GM18861 (cell line): Measurements from ENCODE around the gene HP.

ENCODE experiments used
- ATAC-seq: cut with Tn5 transposase; IDR thresholded peaks from one replicate; pipeline ENCODE4 v1.9.1; 2021; ENCODE audit not compliant: unreplicated experiment

The HP gene

DNA sequence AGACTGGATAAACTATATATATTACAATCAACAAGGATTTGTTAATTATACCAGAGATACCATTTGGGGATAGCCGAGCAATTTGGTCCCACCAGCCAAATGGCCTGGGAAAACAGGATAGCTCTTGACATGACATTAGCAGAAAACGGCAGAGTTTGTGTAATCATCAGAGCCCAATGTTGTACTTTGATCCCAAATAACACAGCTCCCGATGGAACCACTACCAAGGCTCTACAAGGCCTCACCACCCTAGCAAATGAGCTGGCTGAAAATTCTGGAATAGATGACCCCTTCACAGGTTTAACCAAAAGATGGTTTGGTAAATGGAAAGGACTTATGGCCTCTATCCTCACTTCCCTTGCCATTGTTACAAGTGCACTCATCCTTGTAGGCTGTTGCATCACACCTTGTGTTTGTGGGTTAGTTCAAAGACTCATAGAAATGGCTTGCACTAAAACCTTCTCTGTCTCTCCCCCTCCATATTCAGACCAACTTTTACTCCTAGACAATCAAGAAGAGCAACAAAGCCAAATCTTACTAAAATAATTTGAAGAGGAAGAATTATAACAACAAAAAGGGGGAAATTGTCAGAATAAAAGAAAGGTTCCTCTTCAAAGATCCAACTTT, 29.6 kb downstream of the HP start:
- no peak for ATAC-seq

DNA sequence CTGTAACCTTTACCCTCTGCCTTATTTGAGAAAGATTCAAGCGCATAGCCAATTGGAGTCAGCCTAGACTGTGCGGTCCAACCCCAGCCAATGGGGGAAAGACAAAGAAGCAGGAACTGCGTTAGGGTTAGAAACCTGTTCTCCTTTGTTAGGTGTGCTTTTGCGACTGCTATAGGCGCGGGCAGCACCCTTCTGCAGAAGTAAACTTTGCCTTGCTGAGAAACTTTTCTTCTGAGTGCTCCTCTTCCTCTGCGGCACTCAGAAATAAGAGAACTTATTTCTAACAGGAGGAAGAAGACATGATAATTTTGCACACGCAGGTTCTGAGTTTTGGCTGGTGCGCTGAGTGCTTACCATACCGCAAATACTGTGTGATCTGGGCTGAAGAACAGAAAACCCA, 30.1 kb downstream of the HP start:
- no peak for ATAC-seq

DNA sequence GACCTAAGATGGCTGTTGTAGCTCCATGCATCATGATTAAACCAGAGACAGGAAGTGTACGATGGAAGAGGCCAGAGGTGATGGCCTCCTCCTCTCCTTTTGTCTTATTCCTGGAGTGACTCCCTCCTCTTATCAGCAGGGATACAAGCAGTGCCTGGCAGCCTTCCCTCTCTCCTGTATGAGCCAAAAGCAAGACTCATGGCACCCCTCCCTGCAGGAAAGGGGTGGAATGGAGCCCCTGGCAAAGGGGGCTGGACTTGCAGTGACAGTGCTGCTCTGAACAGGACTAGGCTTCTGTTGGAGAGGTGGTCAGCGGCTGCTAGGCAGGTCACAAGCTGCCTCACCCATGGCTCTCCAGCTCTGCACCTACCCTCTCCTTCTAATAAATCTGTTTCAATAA, 30.7 kb downstream of the HP start:
- ATAC-seq, result no peak

DNA sequence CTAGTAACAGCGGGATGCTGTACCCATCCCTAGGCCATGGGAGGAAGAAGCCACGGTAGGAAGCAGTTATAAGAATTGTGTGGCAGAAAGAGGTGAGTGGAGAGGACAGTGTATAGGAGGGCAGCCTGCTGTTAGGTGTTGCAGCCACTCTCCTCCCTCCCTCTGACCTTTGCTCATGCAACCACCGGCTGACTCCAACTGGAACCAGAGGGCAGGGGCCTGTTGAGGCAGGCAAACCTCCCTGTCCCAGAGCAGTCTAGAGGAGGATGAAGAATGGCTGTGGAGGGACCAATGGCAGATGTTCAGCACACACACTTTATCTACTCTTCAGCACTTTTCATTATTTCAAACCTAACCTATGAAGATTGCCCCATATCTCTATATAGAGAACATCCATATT, 36.9 kb downstream of the HP start:
- no peak for ATAC-seq

DNA sequence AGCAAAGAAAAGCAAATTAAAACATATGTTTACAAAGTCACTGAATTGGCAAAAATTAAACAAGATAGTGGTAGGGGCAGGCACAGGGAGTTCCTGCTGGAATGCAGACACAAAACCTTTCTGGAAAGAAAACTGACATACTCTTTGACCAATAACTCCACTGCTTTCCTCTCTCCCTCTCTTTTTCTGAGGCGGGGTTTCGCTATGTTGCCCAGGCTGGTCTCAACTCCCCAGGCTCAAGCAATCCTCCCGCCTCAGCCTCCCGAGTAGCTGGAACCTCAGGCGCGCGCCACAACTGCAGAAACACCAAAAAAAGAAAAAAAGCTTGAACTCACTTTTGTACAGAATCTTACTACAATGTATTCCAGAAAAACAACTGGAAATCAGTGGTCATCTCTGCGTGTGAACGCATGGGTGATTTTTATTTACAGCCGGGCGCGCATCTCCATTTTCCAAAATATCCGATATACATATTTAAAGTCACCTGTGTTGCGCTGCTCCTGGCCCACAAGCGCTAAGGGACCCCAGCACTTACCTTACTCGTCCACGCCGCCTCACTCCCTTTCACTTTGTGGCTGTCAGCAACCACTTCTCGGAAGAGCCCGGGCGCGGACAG, 38.6 kb downstream of the HP start:
- ATAC-seq, result no peak

DNA sequence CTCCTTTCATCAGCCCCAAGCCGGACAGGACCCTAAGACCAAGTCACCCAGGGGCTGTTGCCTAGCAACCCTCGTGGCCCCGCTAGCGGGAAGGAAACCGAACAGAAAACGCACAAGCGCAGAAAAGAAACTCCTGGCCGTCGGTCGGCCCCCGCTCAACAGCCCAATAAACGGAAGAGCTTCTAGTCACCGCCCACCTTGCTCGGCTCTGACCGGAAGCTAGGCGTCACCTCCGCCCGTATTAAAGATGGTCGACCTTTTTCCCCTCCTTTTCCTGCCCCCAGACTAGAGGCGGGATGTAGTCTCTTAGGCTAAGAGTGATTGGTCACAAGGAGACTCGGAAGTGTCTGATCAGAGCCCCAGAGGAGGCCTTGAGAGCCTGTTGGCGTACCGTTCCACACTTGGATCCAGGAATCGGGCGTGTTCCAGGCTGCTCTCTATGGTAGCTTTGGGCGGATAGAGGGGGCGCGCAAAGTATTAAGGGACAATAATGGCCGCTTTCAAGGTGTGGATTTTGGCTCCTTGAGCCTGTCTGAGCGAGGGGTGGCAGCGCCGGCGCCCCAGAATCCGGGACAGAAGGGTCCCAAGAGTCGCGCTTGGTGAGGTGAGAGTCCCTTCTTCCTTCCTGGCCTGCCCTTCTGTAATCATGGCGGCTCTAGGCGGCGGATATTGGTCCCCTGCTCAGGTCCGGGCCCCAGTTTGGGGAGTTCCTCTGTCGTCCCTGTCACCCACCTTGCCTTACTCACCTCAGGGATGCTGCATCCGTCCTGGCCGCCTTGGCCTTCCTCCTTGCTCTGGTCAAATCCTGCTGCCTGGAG, 39.4 kb downstream of the HP start, which contains the start of the genes DHX38 and TXNL4B:
TSS of gene DHX38 (plus strand) at position 400 of the 818 bp plus-strand sequence. CDS start 2,311 bp downstream, outside the sequence.
TSS of gene TXNL4B (minus strand) at position 173 of the 818 bp plus-strand sequence. CDS start 2,871 bp downstream, outside the sequence.
- ATAC-seq, result peak; percentile 98

DNA sequence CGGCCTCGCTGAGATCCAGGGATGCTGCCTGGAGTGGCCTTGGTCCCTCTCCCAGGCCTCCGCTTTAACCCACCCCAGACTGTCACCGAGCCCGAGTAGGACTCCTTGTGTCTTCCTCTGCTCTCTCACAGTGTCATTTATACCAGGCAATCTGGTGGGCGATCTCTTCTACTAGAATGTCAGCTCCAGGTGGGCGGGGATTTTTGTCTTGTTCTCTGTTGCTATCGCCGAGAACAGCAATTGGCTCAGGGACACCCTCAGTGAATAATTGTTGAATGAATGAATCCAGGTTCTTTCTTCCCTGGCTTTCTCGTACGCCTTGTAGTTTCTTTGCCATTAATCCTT, 39.9 kb downstream of the HP start:
- ATAC-seq, result no peak

DNA sequence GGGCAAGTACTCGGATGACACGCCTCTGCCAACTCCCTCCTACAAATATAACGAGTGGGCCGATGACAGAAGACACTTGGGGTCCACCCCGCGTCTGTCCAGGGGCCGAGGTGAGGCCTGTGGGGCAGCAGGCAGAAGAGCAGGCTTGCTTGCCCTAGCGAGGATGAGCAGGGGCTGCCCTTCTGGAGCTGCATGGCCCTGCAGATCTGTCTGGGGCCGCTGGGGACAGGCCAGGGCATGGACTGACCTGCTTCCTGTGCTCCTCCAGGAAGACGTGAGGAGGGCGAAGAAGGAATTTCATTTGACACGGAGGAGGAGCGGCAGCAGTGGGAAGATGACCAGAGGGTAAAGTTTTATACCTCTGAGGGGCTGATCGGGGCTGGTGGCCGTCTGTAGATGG, 44.6 kb downstream of the HP start:
- no peak for ATAC-seq

DNA sequence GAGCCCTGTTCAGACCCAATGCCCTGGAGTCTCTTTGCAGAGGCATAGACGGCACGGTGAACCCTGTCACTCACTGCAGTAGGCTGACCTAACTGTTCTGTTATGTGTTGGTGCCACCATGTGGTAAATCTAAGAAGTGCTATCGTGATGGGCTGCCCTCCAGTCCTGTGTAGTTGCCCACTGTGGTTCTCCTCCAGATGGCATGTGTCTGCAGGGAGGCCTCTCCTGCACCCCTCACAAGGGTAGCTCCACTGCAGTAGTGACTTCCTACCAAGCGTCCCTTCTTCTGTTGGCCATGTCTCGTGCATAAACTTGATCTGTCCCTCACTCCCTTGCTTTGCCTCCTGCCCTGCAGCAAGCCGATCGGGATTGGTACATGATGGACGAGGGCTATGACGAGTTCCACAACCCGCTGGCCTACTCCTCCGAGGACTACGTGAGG, 45.1 kb downstream of the HP start:
- peak; percentile 83 for ATAC-seq

DNA sequence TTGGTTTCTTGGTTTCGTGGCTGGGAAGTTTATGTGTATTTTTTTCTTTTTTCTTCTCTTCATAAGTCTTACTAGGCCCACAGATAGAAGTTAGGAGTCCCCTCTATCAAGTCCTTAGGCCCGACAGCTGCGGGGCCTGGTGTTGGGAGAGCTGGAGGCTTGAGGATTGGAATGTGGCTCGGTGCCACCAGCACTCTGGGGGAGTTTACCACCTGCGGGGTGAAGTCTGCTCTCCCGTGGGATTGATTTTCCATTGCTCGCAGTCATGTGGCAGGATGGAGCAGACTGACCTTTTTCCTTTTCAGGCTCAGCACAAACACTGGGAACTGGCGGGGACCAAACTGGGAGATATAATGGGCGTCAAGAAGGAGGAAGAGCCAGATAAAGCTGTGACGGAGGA, 46.9 kb downstream of the HP start:
- ATAC-seq, result no peak

DNA sequence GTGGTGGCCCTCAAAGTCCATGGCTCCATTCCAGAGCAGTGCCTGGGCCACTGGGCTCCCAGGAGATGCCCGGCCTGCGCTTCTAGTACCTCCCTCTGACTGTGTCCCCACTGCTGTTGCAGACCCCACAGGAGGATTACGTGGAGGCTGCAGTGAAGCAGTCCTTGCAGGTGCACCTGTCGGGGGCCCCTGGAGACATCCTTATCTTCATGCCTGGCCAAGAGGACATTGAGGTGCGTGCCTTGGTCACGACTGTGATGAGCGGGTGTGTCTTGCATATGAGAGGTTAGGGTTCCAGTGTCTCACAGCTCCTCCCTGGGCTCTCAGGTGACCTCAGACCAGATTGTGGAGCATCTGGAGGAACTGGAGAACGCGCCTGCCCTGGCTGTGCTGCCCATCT, 50.6 kb downstream of the HP start:
- ATAC-seq, result no peak

DNA sequence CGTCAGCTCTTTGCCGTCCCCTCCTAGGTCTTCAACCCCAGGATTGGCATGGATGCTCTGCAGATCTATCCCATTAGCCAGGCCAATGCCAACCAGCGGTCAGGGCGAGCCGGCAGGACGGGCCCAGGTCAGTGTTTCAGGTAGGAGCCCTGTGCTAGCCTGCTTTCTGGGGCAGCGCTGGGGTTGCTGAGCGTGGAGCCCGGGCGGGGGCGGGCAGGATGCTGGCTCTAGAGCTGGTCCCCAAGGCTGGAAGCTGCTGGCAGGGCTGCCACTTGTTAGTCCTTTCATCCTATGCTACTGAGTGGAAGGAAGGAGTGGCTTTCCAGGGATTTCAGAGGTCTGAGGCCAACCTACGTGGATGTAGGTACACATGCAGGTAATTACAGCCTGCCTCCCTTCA, 51.7 kb downstream of the HP start:
- ATAC-seq, result no peak

DNA sequence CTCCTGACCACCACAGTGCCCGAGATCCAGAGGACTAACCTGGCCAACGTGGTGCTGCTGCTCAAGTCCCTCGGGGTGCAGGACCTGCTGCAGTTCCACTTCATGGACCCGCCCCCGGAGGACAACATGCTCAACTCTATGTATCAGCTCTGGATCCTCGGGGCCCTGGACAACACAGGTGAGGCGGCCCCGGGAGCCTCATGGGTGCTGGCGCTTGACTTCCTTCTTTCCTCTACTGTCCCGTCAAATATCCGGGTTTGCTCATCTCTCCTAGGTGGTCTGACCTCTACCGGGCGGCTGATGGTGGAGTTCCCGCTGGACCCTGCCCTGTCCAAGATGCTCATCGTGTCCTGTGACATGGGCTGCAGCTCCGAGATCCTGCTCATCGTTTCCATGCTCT, 53.1 kb downstream of the HP start:
- ATAC-seq, result no peak

DNA sequence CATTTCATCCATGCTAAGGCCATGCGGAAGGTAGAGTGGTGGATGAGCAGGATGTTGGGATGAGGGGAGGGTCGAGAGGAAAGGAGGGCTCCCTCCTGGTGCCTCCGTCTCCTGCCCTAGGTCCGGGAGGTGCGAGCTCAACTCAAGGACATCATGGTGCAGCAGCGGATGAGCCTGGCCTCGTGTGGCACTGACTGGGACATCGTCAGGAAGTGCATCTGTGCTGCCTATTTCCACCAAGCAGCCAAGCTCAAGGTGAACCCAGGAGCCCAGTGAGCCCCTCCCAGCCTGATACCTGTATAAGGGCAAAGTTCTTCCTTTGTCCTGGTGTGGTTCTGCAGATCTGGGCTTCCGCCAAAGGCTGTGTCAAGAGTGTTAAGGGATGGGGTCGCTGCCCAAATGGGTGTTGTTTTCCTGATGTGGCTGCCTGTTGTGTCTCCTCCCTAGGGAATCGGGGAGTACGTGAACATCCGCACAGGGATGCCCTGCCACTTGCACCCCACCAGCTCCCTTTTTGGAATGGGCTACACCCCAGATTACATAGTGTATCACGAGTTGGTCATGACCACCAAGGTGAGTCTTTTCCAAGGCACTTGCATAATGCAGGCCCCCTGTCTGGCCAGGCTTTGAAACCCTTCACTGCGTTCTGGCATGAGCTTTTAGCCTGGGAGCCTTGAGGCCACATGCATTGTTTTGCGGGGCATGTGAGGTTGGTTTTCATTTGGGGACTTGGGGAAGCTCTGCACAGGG, 54.2 kb downstream of the HP start:
- no peak for ATAC-seq

DNA sequence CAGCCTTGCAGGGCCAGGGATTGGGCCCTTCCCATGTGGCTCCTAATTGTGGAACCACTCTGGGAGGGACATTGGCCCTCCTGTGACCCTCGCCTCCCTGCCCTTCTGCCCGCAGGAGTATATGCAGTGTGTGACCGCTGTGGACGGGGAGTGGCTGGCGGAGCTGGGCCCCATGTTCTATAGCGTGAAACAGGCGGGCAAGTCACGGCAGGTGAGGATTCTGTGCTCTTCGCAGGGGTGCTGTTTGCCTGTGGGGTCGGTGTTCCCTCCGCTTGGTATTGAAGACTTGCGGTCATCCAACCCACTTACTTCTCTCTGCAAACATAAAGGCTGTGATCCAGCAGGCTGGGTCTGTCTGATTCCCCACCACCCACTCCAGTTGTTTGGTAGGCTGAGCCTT, 55.0 kb downstream of the HP start:
- ATAC-seq, result no peak

DNA sequence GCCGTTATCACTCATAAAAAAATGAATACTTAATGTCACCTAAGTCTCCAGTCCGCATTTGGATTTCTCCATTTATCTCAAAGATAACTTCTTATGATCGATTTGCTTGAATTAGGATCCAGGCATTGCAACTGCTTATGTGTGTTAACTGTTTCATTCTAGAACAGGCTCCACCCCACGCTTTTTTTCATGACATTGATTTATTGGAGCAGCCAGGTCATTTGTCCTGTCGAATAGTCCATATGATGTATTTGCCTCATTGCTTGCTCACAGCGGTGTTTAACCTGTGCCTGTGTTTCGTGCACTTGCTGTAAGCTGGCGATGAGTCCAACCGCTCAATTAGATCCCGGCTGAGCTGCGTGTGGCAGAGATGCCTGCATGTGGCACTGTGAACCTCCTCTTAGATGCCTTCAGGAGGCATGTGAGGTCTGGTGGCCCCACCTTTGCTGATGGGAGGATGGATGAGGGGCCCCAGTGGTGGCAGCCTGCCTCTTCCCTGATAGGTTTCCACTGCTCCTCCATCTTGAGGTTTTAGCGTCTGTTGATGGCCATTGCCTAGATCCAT, 55.7 kb downstream of the HP start:
- ATAC-seq, result no peak
